Stimulated activated naive CD8-positive, alpha-beta T cell treated with anti-CD3 and anti-CD28 coated beads, Interleukin-15, amount 100 ng/mL, for 72 hours (primary cell): ENCODE measurements around the gene TMEFF1.

ENCODE experiments used
- ATAC-seq: fragments of 150-1000 bp; cut with Tn5 transposase; 2 replicates; pipeline ENCODE4 v1.10.0; 2021; ENCODE audit warnings: mild to moderate bottlenecking, moderate library complexity
- DNase-seq, 2 donors: peaks; one replicate each; pipeline ENCODE4 v3.0.0; 2021 to 2022
- H3K27ac Mint-ChIP-seq, 2 donors: one replicate each; pipeline ENCODE4 v1.8.0; 2022; ENCODE audit warnings: mild to moderate bottlenecking in 2 of 2, mixed read lengths in 2 of 2, moderate library complexity in 2 of 2
- H3K27me3 Mint-ChIP-seq: one replicate; pipeline ENCODE4 v1.8.0; 2022; ENCODE audit warnings: mixed read lengths
- H3K4me1 Mint-ChIP-seq: one replicate; pipeline ENCODE4 v1.8.0; 2022; ENCODE audit warnings: mild to moderate bottlenecking, mixed read lengths
- H3K4me3 Mint-ChIP-seq, 2 donors: one replicate each; pipeline ENCODE4 v1.8.0; 2022; ENCODE audit warnings: mild to moderate bottlenecking in 2 of 2, mixed read lengths in 2 of 2, moderate library complexity in 1 of 2
- H3K9me3 Mint-ChIP-seq, 2 donors: one replicate each; pipeline ENCODE4 v1.8.0; 2022; ENCODE audit warnings: mixed read lengths in 2 of 2

The TMEFF1 gene

GRCh38 chr9:100468041-100468440 is 4.9 kb upstream of the TMEFF1 start:
- Mint-ChIP-seq H3K4me3 (no peak overlapping the region), H3K9me3 (no peaks in the 10 kb centered on the region), H3K4me1 (peaks cover 5% of the 10 kb centered on the region), H3K27ac (no peak overlapping the region), H3K27me3 (peaks cover 27% of the 10 kb centered on the region)
- no peak for ATAC-seq
- DNase-seq, result no peak

- Mint-ChIP-seq H3K27ac (no peak overlapping the region), H3K4me1 (peaks cover 16% of the 10 kb centered on the region), H3K4me3 (peak overlapping the region; percentile 33 to 56), H3K27me3 (peaks cover 47% of the 10 kb centered on the region), H3K9me3 (no peaks in the 10 kb centered on the region)
- DNase-seq (no peak), ATAC-seq (no peak)
Observed at GRCh38 chr9:100472268-100472667, 681 bp upstream of the TMEFF1 start.

GRCh38 chr9:100473276-100474081 is 530 bp downstream of the TMEFF1 start:
- peaks cover 16% of the 10 kb centered on the region for H3K4me1 Mint-ChIP-seq
- peak; percentile 52 to 60 for DNase-seq
- ATAC-seq, result peak; percentile 80
- peak overlapping the region in 1 of 2 donors; percentile 82 for H3K27ac Mint-ChIP-seq
- no peaks in the 10 kb centered on the region for H3K9me3 Mint-ChIP-seq
- peak overlapping the region; percentile 75 to 87 for H3K4me3 Mint-ChIP-seq
- peaks cover 54% of the 10 kb centered on the region for H3K27me3 Mint-ChIP-seq

DNA sequence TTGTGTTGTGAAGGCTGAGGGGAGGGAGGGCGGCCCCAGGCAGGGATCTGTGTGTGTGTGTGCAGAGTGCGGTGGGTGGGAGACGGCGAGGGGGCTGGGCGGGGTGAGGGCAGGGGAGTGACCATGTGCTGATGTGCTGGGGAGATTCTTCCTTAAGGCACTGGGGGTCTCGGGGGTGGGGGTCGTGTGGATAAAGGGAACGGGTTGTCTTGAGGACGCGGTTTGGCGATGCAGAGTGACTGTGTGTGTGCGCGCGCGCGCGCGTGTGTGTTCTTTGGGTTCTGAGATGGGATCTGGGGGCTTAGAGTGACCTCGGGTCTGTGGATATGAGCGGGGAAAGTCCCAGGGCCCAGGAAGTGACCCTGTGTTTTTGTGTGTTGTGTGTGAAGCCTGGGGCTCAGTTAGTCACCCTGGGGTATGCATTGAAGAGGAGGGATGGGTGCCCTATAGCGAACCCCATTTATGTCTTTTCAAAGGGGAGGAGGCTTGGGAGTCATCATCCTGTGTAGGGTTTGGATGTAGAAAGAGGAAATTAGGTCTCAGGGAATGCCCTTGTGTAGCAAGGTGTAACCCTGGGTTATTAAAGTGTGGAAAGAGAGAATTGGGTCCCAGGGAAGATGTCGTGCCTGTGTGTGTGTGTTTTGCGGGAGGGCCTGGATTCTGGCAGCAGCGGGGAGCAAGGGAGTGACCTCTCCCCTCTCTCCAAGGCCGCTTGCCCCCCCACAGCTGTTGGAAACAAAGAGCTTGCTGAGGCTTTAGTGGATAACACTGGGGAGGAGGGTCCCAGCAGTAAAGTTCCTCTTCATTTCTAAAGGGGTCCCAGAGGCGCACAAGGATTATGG is 1.4 kb downstream of the TMEFF1 start:
- H3K27ac Mint-ChIP-seq, result no peak overlapping the region
- no peak for DNase-seq
- peaks cover 16% of the 10 kb centered on the region for H3K4me1 Mint-ChIP-seq

GRCh38 chr9:100474924-100475276 is 2.0 kb downstream of the TMEFF1 start:
- Mint-ChIP-seq H3K4me1 (peaks cover 16% of the 10 kb centered on the region), H3K27me3 (peaks cover 56% of the 10 kb centered on the region), H3K4me3 (no peak overlapping the region), H3K27ac (no peak overlapping the region), H3K9me3 (no peaks in the 10 kb centered on the region)
- ATAC-seq (no peak), DNase-seq (no peak)

More for the DNA sequence above, 1.4 kb downstream of the TMEFF1 start:
- peak overlapping the region; percentile 75 to 87 for H3K4me3 Mint-ChIP-seq
- peak; percentile 63 for ATAC-seq
- peaks cover 56% of the 10 kb centered on the region for H3K27me3 Mint-ChIP-seq
- no peaks in the 10 kb centered on the region for H3K9me3 Mint-ChIP-seq

DNA sequence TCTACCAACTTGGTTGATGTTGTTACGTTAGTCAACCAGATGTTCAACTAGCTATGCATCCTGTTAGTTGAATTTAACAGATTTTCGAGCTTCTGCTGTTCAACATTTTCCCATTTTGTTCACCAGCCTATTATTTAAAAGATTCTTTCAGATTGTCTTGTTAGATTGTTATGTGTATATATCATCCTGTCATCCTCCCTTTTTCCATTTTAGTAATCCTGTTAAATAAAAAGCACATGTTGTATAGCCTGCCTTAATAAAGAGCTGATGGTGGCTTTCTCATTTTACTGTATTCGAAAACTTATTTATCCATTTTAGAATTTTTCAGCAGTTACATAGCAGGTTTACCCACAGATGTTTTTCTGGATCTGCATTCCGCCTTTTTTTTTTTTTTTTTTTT is 4.3 kb downstream of the TMEFF1 start:
- no peak for DNase-seq
- H3K27me3 Mint-ChIP-seq, result peaks cover 41% of the 10 kb centered on the region
- ATAC-seq, result no peak
- H3K4me1 Mint-ChIP-seq, result peaks cover 16% of the 10 kb centered on the region
- no peak overlapping the region for H3K4me3 Mint-ChIP-seq
- peak overlapping the region in 1 of 2 donors; percentile 48 for H3K27ac Mint-ChIP-seq
- H3K9me3 Mint-ChIP-seq, result no peaks in the 10 kb centered on the region

GRCh38 chr9:100478192-100478591 is 5.2 kb downstream of the TMEFF1 start:
- Mint-ChIP-seq H3K27me3 (peaks cover 35% of the 10 kb centered on the region), H3K4me3 (no peak overlapping the region), H3K27ac (no peak overlapping the region), H3K9me3 (no peaks in the 10 kb centered on the region), H3K4me1 (peaks cover 10% of the 10 kb centered on the region)
- ATAC-seq (no peak), DNase-seq (no peak)

- H3K9me3 Mint-ChIP-seq, result no peaks in the 10 kb centered on the region
- H3K4me3 Mint-ChIP-seq, result no peak overlapping the region
- peaks cover 20% of the 10 kb centered on the region for H3K27me3 Mint-ChIP-seq
- ATAC-seq, result no peak
- no peak overlapping the region for H3K27ac Mint-ChIP-seq
- no peak for DNase-seq
- H3K4me1 Mint-ChIP-seq, result no peaks in the 10 kb centered on the region
Observed at GRCh38 chr9:100479820-100480219, 6.9 kb downstream of the TMEFF1 start.

GRCh38 chr9:100485196-100485595 is 12.2 kb downstream of the TMEFF1 start:
- Mint-ChIP-seq H3K27ac (no peak overlapping the region), H3K27me3 (no peaks in the 10 kb centered on the region), H3K4me1 (no peaks in the 10 kb centered on the region), H3K9me3 (no peaks in the 10 kb centered on the region), H3K4me3 (no peak overlapping the region)
- DNase-seq (no peak), ATAC-seq (no peak)

DNA sequence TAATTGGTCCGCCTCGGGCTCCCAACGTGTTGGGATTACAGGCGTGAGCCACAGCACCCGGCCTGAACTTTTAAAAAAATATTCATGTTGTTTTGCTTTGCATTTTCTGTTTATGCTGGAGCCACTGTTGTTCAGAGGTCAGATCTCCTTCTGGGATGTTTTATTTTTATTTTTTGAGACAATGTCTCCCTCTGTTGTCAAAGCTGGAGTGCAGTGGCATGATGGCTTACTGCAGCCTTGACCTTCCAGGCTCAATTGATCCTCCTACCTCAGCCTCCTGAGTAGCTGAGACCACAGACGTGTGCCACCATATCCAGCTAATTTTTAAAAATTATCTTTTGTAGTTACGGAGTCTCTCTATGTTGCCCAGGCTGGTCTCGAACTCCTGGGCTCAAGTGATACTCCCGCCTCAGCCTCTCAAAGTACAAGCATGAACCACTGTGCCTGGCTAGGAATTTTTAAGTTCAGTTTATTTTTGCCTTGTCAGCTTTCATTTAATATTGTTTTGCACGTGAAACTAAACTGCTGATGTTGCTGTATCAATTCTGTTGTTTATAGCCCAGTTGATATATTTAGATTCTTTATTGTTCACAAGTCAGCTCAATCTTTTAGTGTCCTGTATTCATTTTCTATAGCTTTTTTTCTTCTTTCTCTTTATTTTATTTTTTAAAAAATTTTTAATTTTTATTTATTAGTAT is 13.7 kb downstream of the TMEFF1 start:
- no peaks in the 10 kb centered on the region for H3K27me3 Mint-ChIP-seq
- no peak overlapping the region for H3K27ac Mint-ChIP-seq
- ATAC-seq, result no peak
- DNase-seq, result no peak
- H3K4me1 Mint-ChIP-seq, result no peaks in the 10 kb centered on the region
- H3K9me3 Mint-ChIP-seq, result no peaks in the 10 kb centered on the region
- H3K4me3 Mint-ChIP-seq, result no peak overlapping the region

DNA sequence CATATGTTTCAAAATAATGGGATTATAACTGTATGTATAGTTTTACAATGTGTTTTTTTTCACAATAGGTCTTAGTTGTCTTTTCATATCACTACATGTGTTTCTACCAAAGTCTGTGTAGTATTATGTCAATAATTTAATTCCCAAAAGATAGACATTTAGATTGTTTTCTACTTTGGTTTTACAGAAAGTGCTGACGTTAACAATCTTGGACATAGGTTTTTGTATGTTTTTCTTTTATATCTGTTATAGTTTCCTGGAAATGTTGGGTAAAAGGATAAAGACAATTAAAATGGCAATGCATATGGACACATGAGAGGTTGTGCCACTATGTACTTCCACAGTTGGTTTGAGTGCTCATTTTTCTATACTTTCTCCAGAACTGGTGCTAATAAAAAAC is 15.2 kb downstream of the TMEFF1 start:
- Mint-ChIP-seq H3K4me3 (no peak overlapping the region), H3K9me3 (no peaks in the 10 kb centered on the region), H3K27me3 (no peaks in the 10 kb centered on the region), H3K27ac (no peak overlapping the region), H3K4me1 (no peaks in the 10 kb centered on the region)
- ATAC-seq (no peak), DNase-seq (no peak)

GRCh38 chr9:100489836-100490235 is 16.9 kb downstream of the TMEFF1 start:
- Mint-ChIP-seq H3K4me3 (no peak overlapping the region), H3K9me3 (no peaks in the 10 kb centered on the region), H3K27ac (no peak overlapping the region), H3K27me3 (no peaks in the 10 kb centered on the region), H3K4me1 (no peaks in the 10 kb centered on the region)
- ATAC-seq (no peak), DNase-seq (no peak)

GRCh38 chr9:100492952-100493351 is 20.0 kb downstream of the TMEFF1 start:
- no peak for ATAC-seq
- Mint-ChIP-seq H3K4me1 (no peaks in the 10 kb centered on the region), H3K9me3 (no peaks in the 10 kb centered on the region), H3K27ac (no peak overlapping the region), H3K27me3 (no peaks in the 10 kb centered on the region), H3K4me3 (no peak overlapping the region)
- no peak for DNase-seq

- no peak overlapping the region for H3K27ac Mint-ChIP-seq
- ATAC-seq (no peak), DNase-seq (no peak)
- no peak overlapping the region for H3K4me3 Mint-ChIP-seq
- H3K9me3 Mint-ChIP-seq, result no peaks in the 10 kb centered on the region
- no peaks in the 10 kb centered on the region for H3K27me3 Mint-ChIP-seq
- H3K4me1 Mint-ChIP-seq, result no peaks in the 10 kb centered on the region
Observed at GRCh38 chr9:100498592-100498991, 25.6 kb downstream of the TMEFF1 start.

- no peak for ATAC-seq
- H3K4me1 Mint-ChIP-seq, result no peaks in the 10 kb centered on the region
- no peak overlapping the region for H3K4me3 Mint-ChIP-seq
- no peak for DNase-seq
- no peaks in the 10 kb centered on the region for H3K9me3 Mint-ChIP-seq
- no peak overlapping the region for H3K27ac Mint-ChIP-seq
- no peaks in the 10 kb centered on the region for H3K27me3 Mint-ChIP-seq
Observed at GRCh38 chr9:100499460-100499859, 26.5 kb downstream of the TMEFF1 start.

DNA sequence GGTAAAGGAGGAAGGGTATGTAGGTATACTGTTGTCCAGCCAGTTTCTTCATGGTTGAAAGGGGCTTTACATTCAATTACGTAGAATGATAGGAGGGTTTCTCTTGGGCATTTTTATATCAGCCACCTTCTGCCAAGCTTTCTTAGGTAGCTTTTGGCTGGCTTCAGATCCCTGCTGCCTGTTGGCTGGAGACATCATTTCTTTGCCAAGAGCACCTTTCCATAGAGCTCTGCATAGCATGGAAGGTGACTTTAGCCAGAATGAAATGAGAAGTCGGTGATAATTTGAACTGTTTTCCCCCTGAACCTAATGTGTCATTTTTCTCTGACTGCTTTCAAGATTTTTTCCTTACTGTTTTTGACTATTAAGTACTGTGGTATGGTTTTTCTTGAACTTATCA is 26.9 kb downstream of the TMEFF1 start:
- Mint-ChIP-seq H3K27ac (no peak overlapping the region), H3K27me3 (no peaks in the 10 kb centered on the region), H3K4me1 (no peaks in the 10 kb centered on the region), H3K4me3 (no peak overlapping the region), H3K9me3 (no peaks in the 10 kb centered on the region)
- no peak for DNase-seq
- ATAC-seq, result no peak
